AG04450 (cell line): Measurements from ENCODE around the gene KIF26B. TPM values are rescaled to one million over a fixed set of nuclear protein-coding genes. Genes with fewer than 3 reads are reported as not detected.

Experiments used
- CTCF ChIA-PET: fragments of 300-600, 350-600 bp; formaldehyde crosslinking; extraction: SDS; loops from one replicate; lab custom pipeline; 2022; ENCODE audit warnings: antibody characterized with exemption, inconsistent platforms; lab: Charles Lee
- POLR2A ChIA-PET: fragments of 350-600 bp; formaldehyde crosslinking; extraction: SDS; loops from one replicate; lab custom pipeline; 2021; ENCODE audit warnings: antibody characterized with exemption, inconsistent platforms; lab: Yijun Ruan, JAX
- DNase-seq: peaks from one replicate; pipeline ENCODE4 v3.0.0-alpha.2; 2011; ENCODE audit warnings: low read depth, low spot score
- H3K27ac ChIP-seq: one replicate; pipeline ENCODE4 v1.5.1; 2012; ENCODE audit warnings: low read depth, low read length, control low read depth
- H3K27me3 ChIP-seq: one replicate; pipeline ENCODE4 v1.6.0; 2012; ENCODE audit warnings: low read length; ENCODE audit not compliant: control insufficient read depth, insufficient read depth
- H3K4me3 ChIP-seq: 2 replicates; pipeline ENCODE4 v1.5.1; 2011; ENCODE audit warnings: mild to moderate bottlenecking, low read depth, low read length, control low read depth
- H3K9me3 ChIP-seq: 2 replicates; pipeline ENCODE4 v1.5.1; 2012; ENCODE audit warnings: low read length; ENCODE audit not compliant: control insufficient read depth, insufficient read depth
- polyA plus RNA-seq: library from polyadenylated mRNA; depleted of rRNA; stranded (reverse); fragments of >200 nt; gene quantifications from 2 replicates; pipeline ENCODE4 v1.2.3, GENCODE V29; 2011
- TF ChIP-seq, protein P1 (sequence below): IDR thresholded peaks from 2 replicates; pipeline ENCODE4 v1.5.1; 2011; ENCODE audit warnings: low read depth, low read length, control low read depth, inconsistent platforms

KIF26B gene
- polyA plus RNA-seq, 1 experiment, result 2.4 TPM

GRCh38 chr1:245436407-245436806 lies 281.6 kb downstream of the KIF26B start:
- no peaks in the 10 kb centered on the region for H3K27me3 ChIP-seq
- TF ChIP-seq, protein P1, sequence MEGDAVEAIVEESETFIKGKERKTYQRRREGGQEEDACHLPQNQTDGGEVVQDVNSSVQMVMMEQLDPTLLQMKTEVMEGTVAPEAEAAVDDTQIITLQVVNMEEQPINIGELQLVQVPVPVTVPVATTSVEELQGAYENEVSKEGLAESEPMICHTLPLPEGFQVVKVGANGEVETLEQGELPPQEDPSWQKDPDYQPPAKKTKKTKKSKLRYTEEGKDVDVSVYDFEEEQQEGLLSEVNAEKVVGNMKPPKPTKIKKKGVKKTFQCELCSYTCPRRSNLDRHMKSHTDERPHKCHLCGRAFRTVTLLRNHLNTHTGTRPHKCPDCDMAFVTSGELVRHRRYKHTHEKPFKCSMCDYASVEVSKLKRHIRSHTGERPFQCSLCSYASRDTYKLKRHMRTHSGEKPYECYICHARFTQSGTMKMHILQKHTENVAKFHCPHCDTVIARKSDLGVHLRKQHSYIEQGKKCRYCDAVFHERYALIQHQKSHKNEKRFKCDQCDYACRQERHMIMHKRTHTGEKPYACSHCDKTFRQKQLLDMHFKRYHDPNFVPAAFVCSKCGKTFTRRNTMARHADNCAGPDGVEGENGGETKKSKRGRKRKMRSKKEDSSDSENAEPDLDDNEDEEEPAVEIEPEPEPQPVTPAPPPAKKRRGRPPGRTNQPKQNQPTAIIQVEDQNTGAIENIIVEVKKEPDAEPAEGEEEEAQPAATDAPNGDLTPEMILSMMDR, result no peak
- ChIA-PET POLR2A (no interaction called here), CTCF (no interaction called here)
- H3K9me3 ChIP-seq, result no peaks in the 10 kb centered on the region; the same call in 1 of the 2 replicates
- no peak overlapping the region for H3K27ac ChIP-seq
- no peak for DNase-seq
- H3K4me3 ChIP-seq, result no peak overlapping the region

- Histone ChIP-seq H3K27ac (no peak overlapping the region), H3K27me3 (no peaks in the 10 kb centered on the region), H3K9me3 (no peaks in the 10 kb centered on the region; the same call in 1 of the 2 replicates), H3K4me3 (no peak overlapping the region)
- TF ChIP-seq, protein P1, result no peak
- POLR2A ChIA-PET, result no interaction called here
- CTCF ChIA-PET, result interaction anchor here (0.7 kb wide), 1 partner anchor 459 kb away, joined by 3 read pairs; no protein-coding TSS in a partner anchor
- no peak for DNase-seq
Measured at GRCh38 chr1:245437369-245438062, 282.7 kb downstream of the KIF26B start.

- DNase-seq, result no peak
- POLR2A ChIA-PET, result no interaction called here
- CTCF ChIA-PET, result interaction anchor here (0.6 kb wide), 1 partner anchor 34 kb away, joined by 3 read pairs; no protein-coding TSS in a partner anchor
- no peaks in the 10 kb centered on the region for H3K27me3 ChIP-seq
- TF ChIP-seq, protein P1, result no peak
- no peak overlapping the region for H3K4me3 ChIP-seq
- H3K9me3 ChIP-seq, result no peaks in the 10 kb centered on the region
- H3K27ac ChIP-seq, result no peak overlapping the region
Measured at GRCh38 chr1:245440922-245441321, 286.1 kb downstream of the KIF26B start.

GRCh38 chr1:245441689-245442088 lies 286.9 kb downstream of the KIF26B start:
- H3K4me3 ChIP-seq, result no peak overlapping the region
- H3K9me3 ChIP-seq, result no peaks in the 10 kb centered on the region
- CTCF ChIA-PET, result no interaction called here
- POLR2A ChIA-PET, result no interaction called here
- no peak for DNase-seq
- no peaks in the 10 kb centered on the region for H3K27me3 ChIP-seq
- TF ChIP-seq, protein P1, result no peak
- H3K27ac ChIP-seq, result no peak overlapping the region

- CTCF ChIA-PET, result no interaction called here
- H3K27ac ChIP-seq, result no peak overlapping the region
- POLR2A ChIA-PET, result no interaction called here
Measured at GRCh38 chr1:245444147-245444828, 289.5 kb downstream of the KIF26B start.

More at GRCh38 chr1:245444147-245444828, 289.5 kb downstream of the KIF26B start:
- TF ChIP-seq, protein P1, result no peak
- H3K4me3 ChIP-seq, result no peak overlapping the region
- H3K9me3 ChIP-seq, result no peaks in the 10 kb centered on the region
- DNase-seq, result no peak
- H3K27me3 ChIP-seq, result peaks cover 2% of the 10 kb centered on the region
